ENCODE measurements around the gene UNC79. TPM values are rescaled to one million over a fixed set of nuclear protein-coding genes. Genes with fewer than 3 reads are reported as not detected.

The UNC79 gene
- total and polyA plus RNA-seq, 2 donors (not counting 3 experiments of a cell fraction or from before 2014, with no cell fraction given) = not detected

- Histone ChIP-seq H3K4me2 (ENCODE audit: insufficient read depth, low read length) (no peak overlapping the region), H4K20me1 (replicated peaks; ENCODE audit: control insufficient read depth, extremely low read depth, insufficient read depth, low read length) (no peaks in the 10 kb centered on the region), H3K9me1 (replicated peaks; ENCODE audit: control insufficient read depth, extremely low read depth, insufficient read depth, low read length) (no peaks in the 10 kb centered on the region), H3K9ac (replicated peaks; ENCODE audit: extremely low read depth, insufficient read depth, low read length) (no peak overlapping the region), H3K27me3 (ENCODE audit: control insufficient read depth in 2 of 2, insufficient read depth in 2 of 2, low read length in 2 of 2) (no peaks in the 10 kb centered on the region), H3K9me3 (replicated peaks; ENCODE audit: control insufficient read depth, insufficient read depth, low read length) (no peaks in the 10 kb centered on the region), H2AFZ (ENCODE audit: low read depth, low read length) (no peak overlapping the region), H3K4me1 (ENCODE audit: control insufficient read depth, extremely low read depth, insufficient read depth, low read length) (no peaks in the 10 kb centered on the region), H3K4me3 (replicated peaks in 1 of 3; ENCODE audit: insufficient read depth in 1 of 3, low read depth in 1 of 3, low read length in 3 of 3) (no peak overlapping the region), H3K36me3 (ENCODE audit: control insufficient read depth in 2 of 2, extremely low read depth in 1 of 2, insufficient read depth in 2 of 2, low read length in 2 of 2) (no peaks in the 10 kb centered on the region), H3K27ac (ENCODE audit: insufficient read depth, low read depth, low read length) (no peak overlapping the region), H3K79me2 (ENCODE audit: control insufficient read depth, insufficient read depth, low read length) (no peaks in the 10 kb centered on the region)
- BruUV-seq (replicated peaks) = no TSS peak
- intact Hi-C loops (cut with micrococcal nuclease) (no loop called here), dilution Hi-C loops (cut with MboI; ENCODE audit: extremely low pct_ligation_motif_present, low sequenced_read_pairs) (no loop called here)
- DNase-seq (ENCODE audit: low read depth, low spot score) (no peak), FAIRE-seq (no peak)
- TF ChIP-seq JUN (IDR thresholded peaks at IDR 0.05; ENCODE audit: borderline replicate concordance, insufficient read depth, insufficient read length, low read depth) = no peak
- TF ChIP-seq MYC (IDR thresholded peaks at IDR 0.05; ENCODE audit: low read depth, low read length) = no peak
- no peak for TF ChIP-seq POLR2A (IDR thresholded peaks at IDR 0.05; ENCODE audit: low read depth, low read length)
- no peak for TF ChIP-seq POLR2AphosphoS5 (IDR thresholded peaks at IDR 0.05; ENCODE audit: insufficient read depth, low read depth, low read length)
- TF ChIP-seq EZH2 (IDR thresholded peaks at IDR 0.05; ENCODE audit: borderline replicate concordance, low read depth, low read length, severe bottlenecking) = no peak
- no peak for TF ChIP-seq FOS (IDR thresholded peaks at IDR 0.05; ENCODE audit: borderline replicate concordance, insufficient read depth, low read length)
- TF ChIP-seq CTCF (IDR thresholded peaks at IDR 0.05; ENCODE audit: extremely low read depth in 1 of 2, insufficient read depth in 1 of 2, low read depth in 1 of 2, low read length in 2 of 2) = no peak
- no peak for TF ChIP-seq MAX (IDR thresholded peaks at IDR 0.05; ENCODE audit: insufficient read depth, insufficient read length)
- TF ChIP-seq GATA2 (IDR thresholded peaks at IDR 0.05; ENCODE audit: insufficient read depth, insufficient read length, low read depth, low read length) = no peak
- ChIA-PET POLR2A (no interaction called here), CTCF (no interaction called here)
Observed at GRCh38 chr14:93741556-93742230, 311.0 kb downstream of the UNC79 start.

All from endothelial cell of umbilical vein (primary cell).